OCI-M2 (cell line): ENCODE measurements around the gene MAP2K3.
"Not testable (repeated sequence)": the region's sequence is repeated elsewhere in the genome, so short reads cannot be mapped to it uniquely, and the experiment has no call there.

Experiments used
- DNase-seq: peaks from one replicate; lab custom pipeline; 2025; ENCODE audit not compliant: unreplicated experiment; lab: John Stamatoyannopoulos, UW

MAP2K3 gene

GRCh38 chr17:21310061-21310765 is 25.7 kb downstream of the MAP2K3 start:
- not testable (repeated sequence) for DNase-seq

- DNase-seq = not testable (repeated sequence)
Observed at GRCh38 chr17:21310766-21311602, 26.5 kb downstream of the MAP2K3 start.

- DNase-seq = no peak
Observed at GRCh38 chr17:21313320-21313719, 28.8 kb downstream of the MAP2K3 start.

- DNase-seq = not testable (repeated sequence)
Observed at GRCh38 chr17:21313761-21314160, 29.2 kb downstream of the MAP2K3 start.

- DNase-seq = not testable (repeated sequence)
Observed at GRCh38 chr17:21314261-21314664, 29.8 kb downstream of the MAP2K3 start.

GRCh38 chr17:21314701-21315111 is 30.2 kb downstream of the MAP2K3 start:
- not testable (repeated sequence) for DNase-seq

GRCh38 chr17:21315246-21316000 is 30.9 kb downstream of the MAP2K3 start:
- DNase-seq = not testable (repeated sequence)

- DNase-seq = not testable (repeated sequence)
Observed at GRCh38 chr17:21316212-21316886, 31.8 kb downstream of the MAP2K3 start.

GRCh38 chr17:21316887-21317500 is 32.5 kb downstream of the MAP2K3 start:
- DNase-seq = not testable (repeated sequence)

- DNase-seq = not testable (repeated sequence)
Observed at GRCh38 chr17:21317821-21318220, 33.3 kb downstream of the MAP2K3 start.

- no peak for DNase-seq
Observed at GRCh38 chr17:21318439-21318838, 33.9 kb downstream of the MAP2K3 start.

- not testable (repeated sequence) for DNase-seq
Observed at GRCh38 chr17:21318856-21319255, 34.3 kb downstream of the MAP2K3 start.

GRCh38 chr17:21319256-21319655 is 34.7 kb downstream of the MAP2K3 start:
- not testable (repeated sequence) for DNase-seq

GRCh38 chr17:21319686-21320375 is 35.3 kb downstream of the MAP2K3 start:
- DNase-seq = not testable (repeated sequence)

- not testable (repeated sequence) for DNase-seq
Observed at GRCh38 chr17:21320430-21320829, 35.9 kb downstream of the MAP2K3 start.

GRCh38 chr17:21321061-21321460 is 36.5 kb downstream of the MAP2K3 start:
- DNase-seq = not testable (repeated sequence)

- DNase-seq = not testable (repeated sequence)
Observed at GRCh38 chr17:21321744-21322191, 37.3 kb downstream of the MAP2K3 start.

GRCh38 chr17:21323257-21324111 is 39.0 kb downstream of the MAP2K3 start:
- not testable (repeated sequence) for DNase-seq

GRCh38 chr17:21324741-21325140 is 40.2 kb downstream of the MAP2K3 start:
- DNase-seq = not testable (repeated sequence)
